ENCODE results near the gene PCNX2.

DNA sequence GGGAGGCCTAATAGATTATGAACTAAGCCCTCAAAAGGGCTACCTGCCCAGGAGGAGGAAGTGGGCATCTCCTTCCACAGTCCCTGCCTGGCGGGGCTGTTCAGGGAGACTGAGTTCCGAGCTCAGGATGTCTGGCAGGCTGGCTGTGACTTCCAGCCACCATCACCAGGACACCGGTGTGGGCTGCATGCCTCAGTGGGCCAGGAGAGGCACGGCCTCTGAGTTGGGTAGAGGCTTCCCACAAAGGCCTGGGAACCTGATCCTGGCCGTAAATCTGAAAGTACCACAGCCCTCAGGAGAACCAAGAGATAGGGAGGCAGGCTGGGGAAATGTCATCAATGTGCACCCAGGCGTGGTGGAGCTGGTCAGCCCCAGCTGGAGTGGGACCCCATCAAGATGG lies 316.0 kb downstream of the PCNX2 start:
- TF ChIP-seq, protein P1, sequence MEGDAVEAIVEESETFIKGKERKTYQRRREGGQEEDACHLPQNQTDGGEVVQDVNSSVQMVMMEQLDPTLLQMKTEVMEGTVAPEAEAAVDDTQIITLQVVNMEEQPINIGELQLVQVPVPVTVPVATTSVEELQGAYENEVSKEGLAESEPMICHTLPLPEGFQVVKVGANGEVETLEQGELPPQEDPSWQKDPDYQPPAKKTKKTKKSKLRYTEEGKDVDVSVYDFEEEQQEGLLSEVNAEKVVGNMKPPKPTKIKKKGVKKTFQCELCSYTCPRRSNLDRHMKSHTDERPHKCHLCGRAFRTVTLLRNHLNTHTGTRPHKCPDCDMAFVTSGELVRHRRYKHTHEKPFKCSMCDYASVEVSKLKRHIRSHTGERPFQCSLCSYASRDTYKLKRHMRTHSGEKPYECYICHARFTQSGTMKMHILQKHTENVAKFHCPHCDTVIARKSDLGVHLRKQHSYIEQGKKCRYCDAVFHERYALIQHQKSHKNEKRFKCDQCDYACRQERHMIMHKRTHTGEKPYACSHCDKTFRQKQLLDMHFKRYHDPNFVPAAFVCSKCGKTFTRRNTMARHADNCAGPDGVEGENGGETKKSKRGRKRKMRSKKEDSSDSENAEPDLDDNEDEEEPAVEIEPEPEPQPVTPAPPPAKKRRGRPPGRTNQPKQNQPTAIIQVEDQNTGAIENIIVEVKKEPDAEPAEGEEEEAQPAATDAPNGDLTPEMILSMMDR (conservative IDR thresholded peaks at IDR 0.05; ENCODE audit: low read depth in 2 of 2) = no peak
- no peak for TF ChIP-seq EZH2phosphoT487 (IDR thresholded peaks at IDR 0.05; ENCODE audit: unreplicated experiment)
- TF ChIP-seq POLR2AphosphoS5 (IDR thresholded peaks at IDR 0.05; ENCODE audit: low read depth) = no peak
- no peak for TF ChIP-seq JUNB (IDR thresholded peaks at IDR 0.05; ENCODE audit: unreplicated experiment)
- TF ChIP-seq REST (IDR thresholded peaks at IDR 0.05; ENCODE audit: unreplicated experiment) = no peak
- no peak for TF ChIP-seq EZH2 (IDR thresholded peaks at IDR 0.05; ENCODE audit: low read depth, unreplicated experiment)
- TF ChIP-seq STAT1 (IDR thresholded peaks at IDR 0.05; ENCODE audit: unreplicated experiment) = no peak
- no peak for TF ChIP-seq ETS1 (IDR thresholded peaks at IDR 0.05)
- no peak for TF ChIP-seq CREB1 (CRISPR knock-in tag; IDR thresholded peaks at IDR 0.05; ENCODE audit: low read depth)
- no peak for TF ChIP-seq ZNF114 (CRISPR knock-in tag; IDR thresholded peaks at IDR 0.05)
- TF ChIP-seq ZNF331 (CRISPR knock-in tag; IDR thresholded peaks at IDR 0.05; ENCODE audit: low read depth) = no peak
- TF ChIP-seq NANOG (IDR thresholded peaks at IDR 0.05; ENCODE audit: borderline replicate concordance) = no peak
- TF ChIP-seq ZNF462 (CRISPR knock-in tag; IDR thresholded peaks at IDR 0.05) = no peak
